Esophagus muscularis mucosa (tissue), 4 donors: ENCODE results near the gene NUDT12. TPM values are rescaled to one million over a fixed set of nuclear protein-coding genes. Genes with fewer than 3 reads are reported as not detected.

Experiments
- DNase-seq: peaks from one replicate; pipeline ENCODE4 v3.0.0-alpha.2; 2017; ENCODE audit errors: extremely low spot score
- H3K27ac ChIP-seq, 4 donors: fragments of 200-600 bp; sonication (generic); replicated peaks in 1 of 4; 1 replicate in 3 of 4; 2 replicates in 1 of 4; pipeline ENCODE4 v1.5.1; 2016 to 2019; ENCODE audit warnings: mild to moderate bottlenecking in 1 of 4
- H3K27me3 ChIP-seq, 4 donors: fragments of 200-600 bp; sonication (generic); one replicate each; pipeline versions ENCODE4 v1.5.1 to v1.6.0; 2016 to 2019
- H3K36me3 ChIP-seq, 4 donors: fragments of 200-600 bp; sonication (generic); one replicate each; pipeline ENCODE4 v1.5.1; 2016 to 2019
- H3K4me1 ChIP-seq, 4 donors: fragments of 200-600 bp; sonication (generic); one replicate each; pipeline ENCODE4 v1.5.1; 2016 to 2019
- H3K4me3 ChIP-seq, 4 donors: fragments of 200-600 bp; sonication (generic); 1 replicate in 2 of 4; 2 replicates in 2 of 4; pipeline ENCODE4 v1.5.1; 2016 to 2019; ENCODE audit warnings: mild to moderate bottlenecking in 4 of 4, moderate library complexity in 1 of 4
- H3K9me3 ChIP-seq, 4 donors: fragments of 200-600 bp; sonication (generic); 1 replicate in 3 of 4; 2 replicates in 1 of 4; pipeline ENCODE4 v1.5.1; 2016 to 2019
- EP300 ChIP-seq: sonication (generic); formaldehyde crosslinking; IDR thresholded peaks from one replicate; pipeline ENCODE4 v1.6.1; 2017; ENCODE audit warnings: antibody characterized with exemption
- POLR2A ChIP-seq: fragments of 450-650 bp; IDR thresholded peaks from one replicate; pipeline ENCODE4 v1.6.1; 2017; ENCODE audit warnings: antibody characterized with exemption, moderate library complexity, mild to moderate bottlenecking, low read depth
- POLR2AphosphoS5 ChIP-seq, 2 donors: sonication (generic); formaldehyde crosslinking; IDR thresholded peaks; one replicate each; pipeline ENCODE4 v1.6.1; 2017; ENCODE audit warnings: antibody characterized with exemption in 2 of 2
- WGBS: methylation state at CpG from one replicate; pipeline ENCODE4 v1.1.5; 2018; 5-methylcytosine and 5-hydroxymethylcytosine counted together
- intact Hi-C: fragments of 100-400 bp; cut with DNase I; formaldehyde crosslinking; loops from one replicate; pipeline ENCODE4 v1.15.1; 2023
- total RNA-seq, 4 donors: library from RNA; depleted of rRNA; stranded (reverse); fragments of >200 nt; gene quantifications; one replicate each; pipeline versions ENCODE4 v1.1.0 to v1.2.1, GENCODE V29; 2016
- TF ChIP-seq, protein P1 (sequence below), 3 experiments: fragments of 200-600 bp in 2 of 3; fragments of 450-650 bp in 1 of 3; sonication (generic) in 2 of 3; IDR thresholded peaks; one replicate each; pipeline ENCODE4 v1.5.1; 2017 to 2019; ENCODE audit warnings: antibody characterized with exemption in 3 of 3, mild to moderate bottlenecking in 2 of 3, moderate library complexity in 1 of 3

The NUDT12 gene
- total RNA-seq, 4 donors from 2014 or later = 7.0 to 18.3 (median 10.9) TPM

DNA sequence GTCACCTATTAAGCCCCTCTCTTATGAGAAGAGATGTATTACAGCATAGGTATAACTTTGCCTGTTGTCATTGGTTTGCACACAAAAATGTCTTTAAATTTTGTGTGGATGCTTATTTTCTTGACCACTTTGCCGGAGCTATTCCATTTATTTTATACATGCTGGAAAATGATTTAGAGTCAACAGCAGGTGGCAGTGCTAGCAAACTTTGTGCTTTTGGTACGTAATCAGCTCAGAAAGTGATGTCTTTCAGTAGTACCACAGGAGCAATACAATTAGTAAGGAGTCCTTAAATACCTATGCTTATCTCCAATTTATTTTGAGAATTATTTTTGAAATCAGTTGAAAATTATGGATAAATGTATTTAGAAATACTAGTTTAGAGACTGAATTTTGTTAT, 19.8 kb upstream of the NUDT12 start:
- H3K4me3 ChIP-seq = no peak overlapping the region
- intact Hi-C loops = loop anchor here (5.0 kb wide), 1 partner anchor 595 kb away; no protein-coding TSS in a partner anchor
- no peak for TF ChIP-seq POLR2A
- TF ChIP-seq, protein P1, sequence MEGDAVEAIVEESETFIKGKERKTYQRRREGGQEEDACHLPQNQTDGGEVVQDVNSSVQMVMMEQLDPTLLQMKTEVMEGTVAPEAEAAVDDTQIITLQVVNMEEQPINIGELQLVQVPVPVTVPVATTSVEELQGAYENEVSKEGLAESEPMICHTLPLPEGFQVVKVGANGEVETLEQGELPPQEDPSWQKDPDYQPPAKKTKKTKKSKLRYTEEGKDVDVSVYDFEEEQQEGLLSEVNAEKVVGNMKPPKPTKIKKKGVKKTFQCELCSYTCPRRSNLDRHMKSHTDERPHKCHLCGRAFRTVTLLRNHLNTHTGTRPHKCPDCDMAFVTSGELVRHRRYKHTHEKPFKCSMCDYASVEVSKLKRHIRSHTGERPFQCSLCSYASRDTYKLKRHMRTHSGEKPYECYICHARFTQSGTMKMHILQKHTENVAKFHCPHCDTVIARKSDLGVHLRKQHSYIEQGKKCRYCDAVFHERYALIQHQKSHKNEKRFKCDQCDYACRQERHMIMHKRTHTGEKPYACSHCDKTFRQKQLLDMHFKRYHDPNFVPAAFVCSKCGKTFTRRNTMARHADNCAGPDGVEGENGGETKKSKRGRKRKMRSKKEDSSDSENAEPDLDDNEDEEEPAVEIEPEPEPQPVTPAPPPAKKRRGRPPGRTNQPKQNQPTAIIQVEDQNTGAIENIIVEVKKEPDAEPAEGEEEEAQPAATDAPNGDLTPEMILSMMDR (IDR thresholded peaks at IDR 0.05) = peak in 2 of 3 experiments; percentile 35 to 51
- no peak overlapping the region for H3K27ac ChIP-seq
- no peaks in the 10 kb centered on the region for H3K27me3 ChIP-seq
- no peak for DNase-seq
- H3K4me1 ChIP-seq = no peaks in the 10 kb centered on the region
- H3K9me3 ChIP-seq = no peaks in the 10 kb centered on the region
- 14% methylated on average over 2 of the region's 2 CpGs for WGBS
- H3K36me3 ChIP-seq = no peaks in the 10 kb centered on the region

DNA sequence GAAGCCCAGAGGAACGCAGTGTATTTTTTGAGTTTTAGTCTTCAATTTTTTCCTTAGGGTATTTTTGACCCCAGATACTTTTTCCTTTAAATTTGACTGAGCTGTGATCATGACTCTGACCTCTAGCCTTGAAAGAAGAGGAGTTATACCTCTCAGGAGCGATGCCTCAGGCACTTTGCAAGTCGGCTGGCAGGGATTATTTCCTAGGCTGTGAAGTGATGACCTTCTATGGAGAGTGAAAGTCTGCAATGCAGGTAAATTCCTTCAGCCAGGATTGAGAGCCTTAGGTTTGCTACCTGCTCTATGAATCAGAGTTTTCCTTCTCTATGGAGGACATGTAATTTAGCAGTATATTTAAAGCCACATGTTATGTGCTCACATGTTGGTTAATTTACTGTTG, 10.8 kb upstream of the NUDT12 start:
- intact Hi-C loops = no loop called here

DNA sequence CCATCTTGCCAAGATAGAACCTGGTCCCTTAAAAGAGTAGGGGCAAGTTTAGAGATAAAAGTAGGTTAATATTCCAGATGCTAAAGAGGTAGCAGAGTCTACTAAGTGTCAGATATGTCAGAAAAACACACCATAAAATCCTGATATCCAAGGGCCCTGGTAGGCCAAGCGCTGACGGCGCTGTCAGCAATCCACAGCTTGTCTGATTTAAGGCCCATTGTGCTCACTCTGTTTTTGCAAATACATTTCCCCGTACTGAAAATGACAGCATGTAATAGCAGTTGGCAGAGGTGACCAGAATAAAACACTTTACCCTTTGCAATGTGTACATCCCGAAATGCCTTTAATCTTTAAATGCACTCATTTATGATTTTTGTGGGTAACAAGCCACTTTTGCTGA, 9.9 kb upstream of the NUDT12 start:
- 90% methylated on average over 5 of the region's 5 CpGs for WGBS
- no peaks in the 10 kb centered on the region for H3K36me3 ChIP-seq
- H3K4me1 ChIP-seq = no peaks in the 10 kb centered on the region
- intact Hi-C loops = no loop called here
- H3K9me3 ChIP-seq = no peaks in the 10 kb centered on the region
- no peak overlapping the region for H3K27ac ChIP-seq
- no peak overlapping the region for H3K4me3 ChIP-seq
- TF ChIP-seq EP300 = no peak
- peaks cover 0 to 7% (median 0%) of the 10 kb centered on the region in 4 donors for H3K27me3 ChIP-seq
- no peak for DNase-seq

More for the DNA sequence above, 10.8 kb upstream of the NUDT12 start:
- Histone ChIP-seq H3K4me3 (no peak overlapping the region), H3K27ac (no peak overlapping the region), H3K36me3 (no peaks in the 10 kb centered on the region), H3K27me3 (peaks cover 0 to 7% (median 0%) of the 10 kb centered on the region in 4 donors), H3K9me3 (no peaks in the 10 kb centered on the region), H3K4me1 (no peaks in the 10 kb centered on the region)
- TF ChIP-seq, protein P1 (IDR thresholded peaks at IDR 0.05) = no peak
- TF ChIP-seq POLR2A (no peak), EP300 (no peak), POLR2AphosphoS5 (IDR thresholded peaks at IDR 0.05) (no peak)
- DNase-seq = no peak
- WGBS = 75% methylated on average over 3 of the region's 3 CpGs

DNA sequence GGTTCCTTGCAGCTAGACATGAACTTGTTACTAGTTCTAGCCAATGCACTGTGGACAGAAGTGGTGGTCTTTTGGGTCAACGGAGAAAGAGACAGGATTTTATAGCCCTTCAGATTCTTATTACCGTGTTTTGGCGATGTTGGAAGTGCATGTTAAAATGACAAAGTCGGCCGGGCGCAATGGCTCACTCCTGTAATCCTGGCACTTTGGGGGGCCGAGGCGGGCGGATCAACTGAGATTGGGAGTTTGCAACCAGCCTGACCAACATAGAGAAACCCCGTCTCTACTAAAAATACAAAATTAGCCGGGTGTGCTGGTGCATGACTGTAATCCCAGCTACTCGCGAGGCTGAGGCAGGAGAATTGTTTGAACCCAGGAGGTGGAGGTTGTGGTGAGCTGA, 9.1 kb upstream of the NUDT12 start:
- Histone ChIP-seq H3K4me3 (no peak overlapping the region), H3K27me3 (peaks cover 0 to 12% (median 0%) of the 10 kb centered on the region in 4 donors), H3K4me1 (no peaks in the 10 kb centered on the region), H3K27ac (no peak overlapping the region), H3K9me3 (no peaks in the 10 kb centered on the region), H3K36me3 (no peaks in the 10 kb centered on the region)
- intact Hi-C loops = no loop called here
- TF ChIP-seq EP300 = no peak
- TF ChIP-seq, protein P1 (IDR thresholded peaks at IDR 0.05) = no peak
- no peak for TF ChIP-seq POLR2AphosphoS5 (IDR thresholded peaks at IDR 0.05)
- TF ChIP-seq POLR2A = no peak
- DNase-seq = no peak
- 92% methylated on average over 13 of the region's 13 CpGs for WGBS

DNA sequence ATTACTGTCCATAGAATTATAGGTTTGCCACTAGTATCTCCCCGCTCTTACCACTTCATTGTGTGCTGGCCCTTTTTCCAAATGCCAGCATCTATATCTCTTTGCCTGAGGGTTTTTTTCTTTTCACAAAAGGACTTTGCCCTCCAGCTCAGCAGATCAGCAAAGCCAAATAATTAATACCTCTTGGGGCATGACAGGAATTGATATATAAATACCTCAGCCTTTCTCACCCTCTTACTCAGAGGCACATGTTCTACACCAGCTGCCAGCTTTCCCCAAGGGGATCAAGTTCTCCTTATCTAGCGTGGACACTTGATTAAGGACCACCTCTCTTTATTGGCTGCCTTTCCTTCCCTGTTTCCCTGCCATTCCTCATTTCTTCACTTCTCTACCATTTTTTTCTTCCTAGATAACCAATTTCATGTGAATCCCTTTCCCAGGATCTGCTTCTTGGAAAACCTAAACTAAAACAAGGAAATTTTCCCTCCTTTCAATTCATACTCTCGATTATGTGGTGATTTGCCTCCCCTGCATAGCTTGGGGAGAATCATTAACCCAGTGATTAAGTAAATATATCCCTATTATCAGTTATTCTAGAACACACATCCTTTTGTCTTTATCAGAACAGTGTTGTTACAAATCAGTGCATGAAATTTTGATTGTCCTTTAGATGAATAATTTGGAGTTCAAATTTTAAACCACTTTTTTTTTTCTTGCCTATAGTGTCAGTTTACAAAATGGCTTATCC, 6.9 kb upstream of the NUDT12 start:
- TF ChIP-seq, protein P1 (IDR thresholded peaks at IDR 0.05) = no peak
- TF ChIP-seq EP300 (no peak), POLR2A (no peak), POLR2AphosphoS5 (IDR thresholded peaks at IDR 0.05) (no peak)
- no peak overlapping the region for H3K4me3 ChIP-seq
- H3K4me1 ChIP-seq = no peaks in the 10 kb centered on the region
- no peak overlapping the region for H3K27ac ChIP-seq
- no peak for DNase-seq
- 79% methylated on average over 3 of the region's 3 CpGs for WGBS
- H3K9me3 ChIP-seq = no peaks in the 10 kb centered on the region
- intact Hi-C loops = no loop called here
- no peaks in the 10 kb centered on the region for H3K36me3 ChIP-seq
- H3K27me3 ChIP-seq = peaks cover 0 to 12% (median 0%) of the 10 kb centered on the region in 4 donors
